Measurements from ENCODE around the gene ABLIM3. TPM values are rescaled to one million over a fixed set of nuclear protein-coding genes. Genes with fewer than 3 reads are reported as not detected.
A peak's percentile ranks its signal among the peaks of the same experiment; 100 is the strongest.

The ABLIM3 gene
- total and polyA plus RNA-seq, 11 donors = 43.2 to 175 (median 97.8) TPM

- Histone ChIP-seq H3K4me3 (no peak overlapping the region), H3K27ac (peak overlapping the region in 7 of 12 donors; percentile 2 to 62 (median 38)), H3K36me3 (no peaks in the 10 kb centered on the region), H3K27me3 (no peaks in the 10 kb centered on the region), H3K9me3 (no peaks in the 10 kb centered on the region), H3K4me1 (peaks cover 0 to 10% (median 4%) of the 10 kb centered on the region in 12 donors)
- 27 to 40% (median 30%) methylated on average over 7 of the region's 7 CpGs for WGBS, 4 donors
- peak; percentile 49 to 73 (median 55) for DNase-seq
- peak; percentile 85 to 97 (median 95) for ATAC-seq
- no peak for TF ChIP-seq POLR2A (IDR thresholded peaks at IDR 0.05)
- TF ChIP-seq, protein P1, sequence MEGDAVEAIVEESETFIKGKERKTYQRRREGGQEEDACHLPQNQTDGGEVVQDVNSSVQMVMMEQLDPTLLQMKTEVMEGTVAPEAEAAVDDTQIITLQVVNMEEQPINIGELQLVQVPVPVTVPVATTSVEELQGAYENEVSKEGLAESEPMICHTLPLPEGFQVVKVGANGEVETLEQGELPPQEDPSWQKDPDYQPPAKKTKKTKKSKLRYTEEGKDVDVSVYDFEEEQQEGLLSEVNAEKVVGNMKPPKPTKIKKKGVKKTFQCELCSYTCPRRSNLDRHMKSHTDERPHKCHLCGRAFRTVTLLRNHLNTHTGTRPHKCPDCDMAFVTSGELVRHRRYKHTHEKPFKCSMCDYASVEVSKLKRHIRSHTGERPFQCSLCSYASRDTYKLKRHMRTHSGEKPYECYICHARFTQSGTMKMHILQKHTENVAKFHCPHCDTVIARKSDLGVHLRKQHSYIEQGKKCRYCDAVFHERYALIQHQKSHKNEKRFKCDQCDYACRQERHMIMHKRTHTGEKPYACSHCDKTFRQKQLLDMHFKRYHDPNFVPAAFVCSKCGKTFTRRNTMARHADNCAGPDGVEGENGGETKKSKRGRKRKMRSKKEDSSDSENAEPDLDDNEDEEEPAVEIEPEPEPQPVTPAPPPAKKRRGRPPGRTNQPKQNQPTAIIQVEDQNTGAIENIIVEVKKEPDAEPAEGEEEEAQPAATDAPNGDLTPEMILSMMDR (IDR thresholded peaks at IDR 0.05) = peak; percentile 49 to 85 (median 75)
- intact Hi-C loops (cut with DNase I) = loop anchor here (1.0 to 10.0 kb wide), 17 partner anchors 50 to 940 kb away; partner anchors contain the start of genes SH3TC2 (in 4 of the 10) and ADRB2 (in 3 of the 10)
These were observed 26.6 kb upstream of the ABLIM3 start for GRCh38 chr5:149114403-149115312.

DNA sequence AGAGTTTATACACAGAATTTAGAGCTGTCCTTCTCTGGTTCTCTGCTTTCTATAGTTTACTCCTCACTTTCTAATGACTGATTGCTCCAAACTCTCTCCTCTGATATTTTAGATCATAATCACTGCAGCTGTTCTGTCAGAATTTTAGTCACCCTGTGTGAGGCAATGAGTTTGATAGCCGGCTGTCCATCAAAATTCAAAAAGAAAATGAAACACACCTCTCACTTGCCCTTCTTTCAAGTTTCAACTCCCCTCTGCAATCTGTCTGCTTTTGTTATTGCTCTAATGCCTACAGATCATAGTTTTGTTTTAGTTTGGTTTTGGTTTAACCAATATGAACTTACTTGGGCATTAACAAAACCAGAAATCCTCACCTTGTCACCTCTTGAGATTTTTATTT lies 23.3 kb upstream of the ABLIM3 start:
- TF ChIP-seq, protein P1 (IDR thresholded peaks at IDR 0.05) = no peak
- TF ChIP-seq POLR2A (IDR thresholded peaks at IDR 0.05) = no peak
- DNase-seq (no peak), ATAC-seq (no peak)
- Histone ChIP-seq H3K27ac (no peak overlapping the region), H3K27me3 (no peaks in the 10 kb centered on the region), H3K9me3 (no peaks in the 10 kb centered on the region), H3K4me3 (no peak overlapping the region), H3K36me3 (no peaks in the 10 kb centered on the region), H3K4me1 (peaks cover 0 to 10% (median 4%) of the 10 kb centered on the region in 12 donors)
- WGBS, 4 donors = 91 to 100% (median 96%) methylated on average over 1 of the region's 1 CpG
- intact Hi-C loops (cut with DNase I) = loop anchor here in 8 of 10 donors (2.0 to 10.0 kb wide), 9 partner anchors 53 to 943 kb away; partner anchors contain the start of genes ADRB2 (in 3 of the 8) and SH3TC2 (in 3 of the 8)

- Histone ChIP-seq H3K36me3 (no peaks in the 10 kb centered on the region), H3K4me1 (peaks cover 0 to 10% (median 4%) of the 10 kb centered on the region in 12 donors), H3K27me3 (no peaks in the 10 kb centered on the region), H3K9me3 (no peaks in the 10 kb centered on the region), H3K4me3 (no peak overlapping the region), H3K27ac (no peak overlapping the region)
- no peak for ATAC-seq
- intact Hi-C loops (cut with DNase I) = loop anchor here in 7 of 10 donors (5.0 to 10.0 kb wide), 8 partner anchors 54 to 944 kb away; partner anchors contain the start of genes ADRB2 (in 3 of the 7) and SH3TC2 (in 3 of the 7)
- DNase-seq = no peak
- no peak for TF ChIP-seq POLR2A (IDR thresholded peaks at IDR 0.05)
- TF ChIP-seq, protein P1 (IDR thresholded peaks at IDR 0.05) = no peak
These were observed 22.8 kb upstream of the ABLIM3 start for GRCh38 chr5:149118463-149118862.

DNA sequence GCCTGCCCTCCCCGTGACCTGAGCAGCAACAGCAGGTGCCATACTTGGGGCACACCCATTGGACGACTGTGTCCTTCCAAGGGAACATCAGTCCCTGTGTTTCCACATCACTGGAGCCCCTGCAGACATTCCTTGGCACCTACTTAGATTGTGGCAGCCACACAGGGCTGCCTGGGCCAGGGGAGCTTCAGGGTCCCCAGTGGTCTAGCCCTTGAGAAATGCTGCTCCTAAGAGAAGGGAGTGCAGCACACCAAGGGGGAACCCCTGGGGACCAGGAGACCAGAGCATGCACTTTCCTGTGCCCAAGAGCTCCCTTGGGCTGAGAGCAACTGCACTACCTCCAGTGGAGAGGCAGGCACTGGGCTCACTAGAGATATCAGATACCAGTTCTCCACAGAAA lies 20.1 kb upstream of the ABLIM3 start:
- no peaks in the 10 kb centered on the region for H3K9me3 ChIP-seq
- H3K36me3 ChIP-seq = no peaks in the 10 kb centered on the region
- no peak overlapping the region for H3K4me3 ChIP-seq
- H3K27ac ChIP-seq = no peak overlapping the region
- no peaks in the 10 kb centered on the region for H3K27me3 ChIP-seq
- DNase-seq = no peak
- peak in 2 of 4 donors; percentile 12 to 31 for ATAC-seq
- WGBS, 4 donors = 74 to 75% (median 74%) methylated on average over 2 of the region's 2 CpGs
- H3K4me1 ChIP-seq = no peaks in the 10 kb centered on the region
- intact Hi-C loops (cut with DNase I) = loop anchor here in 3 of 10 donors (10.0 kb wide), 3 partner anchors 234 to 676 kb away; partner anchors contain the start of genes ADRB2 (in 1 of the 3) and PCYOX1L (in 1 of the 3)
- TF ChIP-seq POLR2A (IDR thresholded peaks at IDR 0.05) = no peak
- TF ChIP-seq, protein P1 (IDR thresholded peaks at IDR 0.05) = no peak
